ENCODE data around the gene TMC2.

Gene TMC2

DNA sequence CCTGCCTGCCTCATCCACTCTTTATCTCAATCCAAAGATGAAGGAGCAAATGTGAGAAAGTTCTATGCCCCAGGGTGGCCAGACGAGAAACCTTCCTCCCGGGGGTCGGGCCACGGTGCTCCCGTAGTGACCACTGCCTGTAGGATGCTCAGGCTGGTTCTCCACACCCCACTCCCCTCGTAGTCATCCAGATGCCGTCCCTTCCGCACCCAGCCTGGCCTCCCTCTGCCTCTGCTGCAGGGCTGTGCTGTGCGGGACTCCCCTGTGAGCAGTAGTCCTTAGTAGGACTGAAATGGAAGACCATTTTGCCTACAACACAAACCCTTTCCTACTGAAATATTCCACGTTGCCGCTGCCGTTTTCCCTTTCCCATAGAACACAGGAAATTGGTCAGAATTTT lies 2.0 kb downstream of the TMC2 start:
- no peak for TF ChIP-seq POLR2A (IDR thresholded peaks at IDR 0.05; ENCODE audit: low read length)
- TF ChIP-seq GATA1 (IDR thresholded peaks at IDR 0.05; ENCODE audit: low read depth, low read length) = no peak
- no peak for DNase-seq

DNA sequence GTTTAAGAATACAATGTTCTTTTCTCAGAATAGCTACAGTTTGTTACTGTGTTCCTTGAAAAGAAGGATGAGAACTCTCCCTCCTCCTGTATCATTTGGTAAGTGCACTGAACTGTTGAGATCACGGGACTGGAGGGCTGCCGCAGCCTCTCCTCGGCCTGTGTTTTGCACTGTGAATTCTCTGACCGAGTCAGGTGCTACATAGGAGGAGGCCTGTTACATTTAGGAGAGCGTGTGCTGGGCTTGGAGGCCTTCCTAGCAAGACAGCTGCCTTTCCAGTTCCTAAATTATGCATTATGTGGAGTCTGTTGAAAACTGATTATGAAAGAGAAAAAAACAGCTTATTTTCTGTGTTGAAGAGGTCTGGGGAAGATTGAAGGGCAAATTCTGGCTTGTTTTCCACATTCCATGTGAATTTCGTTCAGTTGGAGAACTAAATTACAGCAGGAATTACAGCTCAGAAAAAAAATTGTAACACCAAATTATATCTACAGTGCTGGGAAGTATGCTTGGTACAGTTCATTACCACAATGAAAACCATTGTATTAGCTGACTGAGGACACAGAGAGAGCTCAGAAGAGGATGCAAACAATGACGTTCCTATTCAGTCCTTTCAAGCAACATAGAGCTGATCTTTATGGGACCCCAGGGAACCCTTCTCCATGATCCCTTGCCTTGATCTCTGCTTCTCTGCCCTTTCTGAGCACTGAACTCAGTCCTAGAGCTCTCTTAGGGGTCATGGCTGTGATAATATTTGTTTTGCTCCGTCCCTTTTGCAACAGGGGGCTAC lies 2.8 kb downstream of the TMC2 start:
- TF ChIP-seq GATA1 (IDR thresholded peaks at IDR 0.05; ENCODE audit: low read depth, low read length) = no peak
- no peak for TF ChIP-seq POLR2A (IDR thresholded peaks at IDR 0.05; ENCODE audit: low read length)
- DNase-seq = no peak

DNA sequence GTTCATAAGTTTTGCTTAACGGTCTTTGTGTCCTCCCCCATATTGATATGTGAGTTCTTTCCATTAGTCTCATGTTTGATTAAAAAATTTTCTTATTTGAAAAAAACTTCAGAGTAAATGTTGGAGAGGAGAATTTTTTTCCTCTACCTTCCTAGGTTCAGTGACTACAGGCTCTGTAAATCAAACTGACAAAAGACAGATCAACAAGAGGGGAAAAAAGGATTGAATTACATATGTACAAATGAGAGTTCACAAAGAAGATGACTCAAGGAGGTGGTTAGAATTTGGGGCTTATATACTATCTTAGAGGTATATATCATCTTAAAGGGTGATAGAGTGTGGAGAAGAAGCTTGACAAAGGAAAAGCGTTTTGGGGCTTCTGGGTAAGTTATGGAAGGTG lies 5.6 kb downstream of the TMC2 start:
- TF ChIP-seq POLR2A (IDR thresholded peaks at IDR 0.05; ENCODE audit: low read length) = no peak
- no peak for TF ChIP-seq GATA1 (IDR thresholded peaks at IDR 0.05; ENCODE audit: low read depth, low read length)

DNA sequence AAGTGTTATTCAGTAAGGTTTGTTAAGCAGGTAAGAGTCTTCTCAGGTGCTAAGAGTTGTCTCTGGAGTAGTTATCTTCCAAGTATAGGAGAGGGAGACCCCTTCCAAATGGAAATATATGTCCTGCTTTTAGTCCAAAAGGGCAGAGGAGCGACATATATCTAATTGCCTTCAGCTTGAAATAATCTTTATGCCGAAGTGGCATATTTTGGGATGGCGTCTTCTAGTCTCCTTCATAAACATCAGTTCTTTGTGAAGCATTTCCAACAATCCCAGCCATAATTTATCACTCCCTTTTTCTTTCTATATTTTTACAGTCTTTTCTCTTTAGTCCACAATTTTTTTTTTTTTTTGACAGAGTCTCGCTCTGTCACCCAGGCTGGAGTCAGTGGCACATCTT lies 6.0 kb downstream of the TMC2 start:
- no peak for DNase-seq
- TF ChIP-seq POLR2A (IDR thresholded peaks at IDR 0.05; ENCODE audit: low read length) (no peak), GATA1 (IDR thresholded peaks at IDR 0.05; ENCODE audit: low read depth, low read length) (no peak)

More for the DNA sequence above, 5.6 kb downstream of the TMC2 start:
- DNase-seq = no peak

DNA sequence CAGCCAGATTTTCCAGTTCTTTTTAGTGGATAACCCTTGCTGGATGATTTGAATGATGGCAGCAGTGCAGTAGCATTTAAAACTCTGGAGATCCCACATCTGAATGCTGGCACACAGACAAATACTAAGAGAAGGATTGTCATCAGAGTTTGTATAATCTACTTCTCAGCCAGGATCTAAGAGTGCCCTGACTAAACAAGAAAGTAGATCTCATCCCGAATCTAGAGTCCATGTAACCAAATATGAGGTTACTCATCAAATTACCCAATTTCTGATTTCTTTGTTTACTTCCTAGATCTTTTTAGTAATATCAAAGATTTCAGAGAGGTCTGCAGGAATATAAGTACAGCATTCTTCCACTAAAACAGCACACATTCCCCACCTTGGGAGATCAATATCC lies 7.8 kb downstream of the TMC2 start:
- DNase-seq = no peak
- TF ChIP-seq GATA1 (IDR thresholded peaks at IDR 0.05; ENCODE audit: low read depth, low read length) = no peak
- no peak for TF ChIP-seq POLR2A (IDR thresholded peaks at IDR 0.05; ENCODE audit: low read length)

DNA sequence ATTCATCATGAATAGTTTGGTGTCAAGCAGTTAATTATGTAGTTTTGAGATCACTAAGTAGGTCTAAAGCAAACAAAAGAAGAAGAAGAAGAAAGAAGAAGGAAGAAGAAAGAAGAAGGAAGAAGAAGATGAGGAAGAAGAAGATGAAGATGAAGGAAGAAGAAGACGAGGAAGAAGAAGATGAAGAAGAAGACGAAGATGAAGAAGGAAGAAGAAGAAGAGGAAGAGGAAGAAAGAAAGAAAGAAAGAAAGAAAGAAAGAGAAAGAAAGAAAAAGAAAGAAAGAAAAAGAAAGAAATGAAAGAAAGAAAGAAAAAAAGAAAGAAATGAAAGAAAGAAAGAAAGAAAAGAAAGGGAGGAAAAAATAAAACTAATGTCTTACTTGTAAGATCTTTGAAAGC lies 9.2 kb downstream of the TMC2 start:
- DNase-seq = no peak
- TF ChIP-seq POLR2A (IDR thresholded peaks at IDR 0.05; ENCODE audit: low read length) (no peak), GATA1 (IDR thresholded peaks at IDR 0.05; ENCODE audit: low read depth, low read length) (no peak)

DNA sequence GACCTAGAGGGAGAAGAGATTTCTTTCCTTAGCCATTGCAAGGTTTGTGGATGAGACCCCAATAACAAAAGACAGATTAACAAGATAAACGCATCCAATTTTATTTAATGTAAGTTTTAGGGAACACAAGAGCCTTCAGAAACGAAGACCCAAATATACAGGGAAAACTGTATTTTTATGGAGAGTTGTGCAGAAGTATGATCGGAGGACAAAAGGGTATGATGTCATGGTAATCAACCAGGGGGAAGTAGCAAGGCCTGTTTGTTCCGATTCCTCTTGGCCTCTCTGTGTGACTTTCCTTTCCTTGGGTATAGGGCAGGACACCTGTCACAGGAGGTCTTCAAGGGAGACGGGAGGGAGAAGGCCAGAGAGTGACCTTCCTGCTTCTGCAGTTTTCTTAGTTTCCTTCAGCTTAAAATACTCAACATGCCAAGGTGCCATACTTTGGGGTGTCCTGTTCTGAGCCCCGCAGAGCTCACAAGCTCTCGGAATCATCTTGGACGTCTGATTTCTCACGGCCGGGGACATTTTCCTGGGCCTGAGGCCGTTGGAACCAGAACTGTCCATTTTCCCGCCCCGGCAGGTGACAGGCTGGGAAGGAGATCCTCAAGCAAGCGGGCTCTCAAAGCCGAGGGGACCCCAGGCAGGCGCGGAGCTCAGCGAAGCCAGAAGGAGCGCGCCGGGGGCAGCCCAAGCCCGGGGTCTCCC lies 21.7 kb downstream of the TMC2 start:
- no peak for TF ChIP-seq GATA1 (IDR thresholded peaks at IDR 0.05; ENCODE audit: low read depth, low read length)
- TF ChIP-seq POLR2A (IDR thresholded peaks at IDR 0.05; ENCODE audit: low read length) = no peak
- DNase-seq = no peak

DNA sequence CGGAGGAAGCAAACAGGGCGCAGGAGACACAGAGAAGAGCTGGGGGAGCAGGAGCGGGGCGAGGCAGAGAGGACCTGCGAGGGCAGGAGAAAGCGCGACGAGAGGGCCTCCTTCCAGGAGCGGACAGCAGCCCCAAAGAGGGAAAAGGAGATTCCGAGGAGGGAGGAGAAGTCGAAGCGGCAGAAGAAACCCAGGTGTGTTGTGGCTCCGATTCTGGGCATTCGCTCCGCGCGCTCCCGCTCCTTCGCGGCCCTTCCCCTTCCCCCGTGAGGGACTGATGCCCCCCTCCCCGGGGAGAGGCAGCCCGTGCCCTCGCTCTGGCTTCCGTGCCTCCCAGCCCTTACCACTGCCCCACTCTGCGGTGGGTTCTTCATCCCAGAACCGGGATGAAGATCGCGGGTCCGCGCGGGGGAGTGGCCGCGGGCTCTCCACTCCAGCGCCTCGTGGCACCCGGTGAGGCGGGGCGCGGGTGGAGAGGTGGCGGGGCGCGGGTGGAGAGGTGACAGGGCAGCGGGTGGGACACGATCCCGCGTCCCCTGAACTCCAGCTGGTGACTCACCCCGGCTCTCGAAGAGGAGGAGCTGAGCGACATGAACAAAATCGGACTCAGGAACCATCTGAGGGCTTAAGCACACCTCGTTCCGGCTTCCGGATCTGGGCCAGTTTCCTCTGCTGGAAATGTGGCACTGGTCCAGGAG lies 22.4 kb downstream of the TMC2 start:
- DNase-seq = no peak
- TF ChIP-seq POLR2A (IDR thresholded peaks at IDR 0.05; ENCODE audit: low read length) (no peak), GATA1 (IDR thresholded peaks at IDR 0.05; ENCODE audit: low read depth, low read length) (no peak)

DNA sequence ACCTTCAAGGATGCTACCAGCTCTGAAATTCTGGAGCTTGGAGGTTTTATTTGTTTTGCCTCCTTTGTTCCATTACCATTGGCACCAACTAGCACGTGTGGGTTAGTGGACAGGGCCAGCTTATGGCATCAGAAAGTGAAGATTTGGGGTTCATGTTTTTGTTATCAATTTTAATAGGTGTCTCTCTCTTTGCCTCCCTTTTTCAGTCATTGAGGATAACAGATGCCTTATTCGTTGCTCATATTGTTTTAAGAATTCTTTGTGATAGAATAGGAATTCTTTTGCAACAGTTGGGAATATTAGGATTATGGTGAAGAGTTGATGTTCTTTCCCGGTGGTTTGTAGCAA lies 22.9 kb downstream of the TMC2 start:
- no peak for TF ChIP-seq GATA1 (IDR thresholded peaks at IDR 0.05; ENCODE audit: low read depth, low read length)
- no peak for TF ChIP-seq POLR2A (IDR thresholded peaks at IDR 0.05; ENCODE audit: low read length)
- no peak for DNase-seq

DNA sequence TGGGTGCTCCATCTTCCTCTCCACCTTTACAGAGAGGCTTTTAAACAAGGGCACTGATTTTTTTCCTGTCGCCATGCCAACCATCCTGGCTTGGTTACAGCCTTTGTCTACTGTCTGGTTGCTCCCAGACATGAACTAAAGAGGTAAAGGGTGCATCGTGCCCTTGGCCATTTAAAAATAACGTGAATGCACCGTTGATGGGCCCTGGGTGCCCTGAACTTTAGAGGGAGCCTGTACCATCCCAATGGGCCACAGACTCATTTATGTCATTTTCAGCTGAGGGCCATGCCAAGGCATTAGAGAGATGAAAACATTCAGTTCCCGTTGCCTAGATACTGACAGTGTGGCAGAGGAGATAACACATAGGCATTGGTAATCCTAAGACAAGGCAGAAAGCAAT lies 23.3 kb downstream of the TMC2 start:
- TF ChIP-seq GATA1 (IDR thresholded peaks at IDR 0.05; ENCODE audit: low read depth, low read length) (no peak), POLR2A (IDR thresholded peaks at IDR 0.05; ENCODE audit: low read length) (no peak)
- peak in 1 of 2 experiments; percentile 54 for DNase-seq

DNA sequence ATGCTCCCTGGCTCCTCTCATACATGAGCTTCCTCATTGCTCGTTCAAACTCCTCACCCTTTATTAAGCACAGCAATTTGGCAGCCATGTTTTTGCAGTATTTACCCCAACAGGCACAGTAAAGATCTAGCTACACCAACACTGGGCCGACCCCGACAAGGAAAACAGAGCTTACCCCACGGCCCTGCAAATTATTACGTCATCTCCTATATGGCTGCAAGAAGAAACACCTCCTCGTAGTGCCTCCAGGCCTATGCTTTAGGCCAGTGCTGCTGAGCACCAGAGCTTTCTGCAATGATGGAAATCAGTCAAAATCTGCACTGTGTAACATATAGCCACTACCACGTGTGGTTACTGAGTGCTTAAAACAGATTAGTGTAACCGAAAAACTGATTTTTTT lies 26.7 kb downstream of the TMC2 start:
- no peak for DNase-seq
- no peak for TF ChIP-seq POLR2A (IDR thresholded peaks at IDR 0.05; ENCODE audit: low read length)
- no peak for TF ChIP-seq GATA1 (IDR thresholded peaks at IDR 0.05; ENCODE audit: low read depth, low read length)

DNA sequence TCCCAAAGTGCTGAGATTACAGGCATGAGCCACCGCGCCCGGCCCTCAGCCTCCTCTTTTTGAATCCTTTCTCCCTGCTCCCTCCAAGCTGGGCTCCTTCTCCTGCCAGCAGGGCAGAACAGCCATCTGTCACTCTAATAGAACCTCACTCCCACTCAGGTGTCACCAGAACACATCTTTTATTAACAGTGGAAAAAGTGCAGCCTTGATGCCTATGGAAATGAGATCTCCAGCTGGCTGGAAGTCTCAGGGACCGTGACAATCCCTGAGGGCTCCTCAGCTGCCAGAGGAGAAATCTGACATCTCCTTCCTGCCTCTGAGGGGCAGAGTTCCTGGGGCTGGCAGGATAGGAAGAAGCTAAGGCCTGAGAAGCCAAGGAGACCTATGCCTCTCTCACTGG lies 28.0 kb downstream of the TMC2 start:
- no peak for DNase-seq
- TF ChIP-seq POLR2A (IDR thresholded peaks at IDR 0.05; ENCODE audit: low read length) (no peak), GATA1 (IDR thresholded peaks at IDR 0.05; ENCODE audit: low read depth, low read length) (no peak)

DNA sequence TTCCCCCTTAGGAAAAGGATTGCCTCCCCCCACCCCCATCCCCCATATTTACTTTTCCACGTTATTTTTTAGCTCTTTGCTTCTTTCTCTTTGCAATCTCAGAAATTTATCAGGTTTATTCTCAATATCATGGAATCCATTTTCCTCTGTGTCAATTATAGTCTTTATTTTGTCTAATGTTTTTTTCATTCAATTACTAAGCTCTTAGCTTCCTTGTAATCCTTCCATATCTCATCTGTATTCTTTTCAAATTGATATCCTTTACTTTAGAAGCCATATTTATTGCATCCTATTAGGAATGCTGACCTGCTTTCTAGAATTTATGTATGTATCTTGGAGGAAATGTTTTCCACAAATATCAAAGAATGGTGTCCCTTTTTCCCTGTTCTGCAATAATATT lies 39.3 kb downstream of the TMC2 start:
- DNase-seq = no peak
- no peak for TF ChIP-seq GATA1 (IDR thresholded peaks at IDR 0.05; ENCODE audit: low read depth, low read length)
- no peak for TF ChIP-seq POLR2A (IDR thresholded peaks at IDR 0.05; ENCODE audit: low read length)

DNA sequence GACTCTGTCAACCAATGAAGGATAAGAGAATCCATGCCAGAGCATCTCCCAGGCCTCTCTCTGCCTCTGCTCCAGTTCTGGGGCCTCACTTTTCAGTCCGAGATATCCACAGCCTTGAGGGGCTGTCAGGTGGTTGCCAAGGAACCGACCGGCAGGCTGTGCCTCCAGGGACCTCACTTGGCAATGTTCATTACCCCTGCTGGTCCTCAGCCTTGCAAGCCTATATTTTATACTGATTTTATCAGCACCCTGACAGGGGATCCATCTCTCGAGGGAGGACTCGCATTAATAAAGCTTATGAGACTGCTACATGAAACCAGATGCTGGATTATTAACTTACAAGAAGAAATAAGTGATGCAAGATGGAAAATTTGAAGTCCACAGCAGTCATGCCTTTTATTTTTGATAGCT lies 39.9 kb downstream of the TMC2 start:
- DNase-seq = no peak
- no peak for TF ChIP-seq GATA1 (IDR thresholded peaks at IDR 0.05; ENCODE audit: low read depth, low read length)

Measured in erythroblast (primary cell).